GM10266 (cell line): ENCODE data around the gene SESN2.

ENCODE experiments used
- DNase-seq: peaks from one replicate; pipeline ENCODE4 v3.0.0; 2012; ENCODE audit errors: extremely low spot score
- TF ChIP-seq, protein P1 (sequence below): IDR thresholded peaks from 2 replicates; pipeline ENCODE4 v1.5.1; 2012; ENCODE audit warnings: mild to moderate bottlenecking, low read depth; ENCODE audit not compliant: control insufficient read depth, insufficient read depth; ENCODE audit errors: missing control alignments

Gene SESN2

DNA sequence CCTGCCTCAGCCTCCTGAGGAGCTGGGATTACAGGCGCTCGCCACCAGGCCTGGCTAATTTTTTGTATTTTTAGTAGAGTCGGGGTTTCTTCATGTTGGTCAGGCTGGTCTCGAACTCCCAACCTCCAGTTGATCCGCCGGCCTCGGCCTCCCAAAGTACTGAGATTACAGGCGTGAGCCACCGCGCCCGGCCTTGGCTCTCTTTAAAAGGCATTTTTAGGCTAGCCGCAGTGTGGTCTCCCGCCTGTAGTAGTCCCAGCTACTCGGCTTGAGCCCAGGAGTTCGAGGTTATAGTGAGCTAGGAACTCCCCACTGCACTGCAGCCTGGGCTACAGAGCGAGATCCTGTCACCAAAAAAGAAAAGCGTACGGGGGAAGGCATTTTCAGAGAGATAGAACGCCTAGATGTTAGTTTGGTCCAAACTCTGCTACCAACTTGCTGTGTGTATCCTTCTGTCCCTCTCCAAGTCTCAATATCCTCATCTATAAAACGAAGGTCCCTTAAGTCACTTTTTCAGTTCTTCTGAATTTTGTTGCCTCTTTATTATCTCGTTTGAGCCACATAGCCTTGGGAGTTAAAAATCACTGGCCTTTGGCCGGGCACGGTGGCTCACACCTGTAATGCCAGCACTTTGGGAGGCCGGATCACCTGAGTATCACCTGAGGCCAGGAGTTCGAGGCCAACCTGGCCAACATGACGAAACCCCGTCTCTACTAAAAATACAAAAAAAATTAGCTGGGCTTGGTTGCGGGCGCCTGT lies 70.3 kb downstream of the SESN2 start:
- TF ChIP-seq, protein P1, sequence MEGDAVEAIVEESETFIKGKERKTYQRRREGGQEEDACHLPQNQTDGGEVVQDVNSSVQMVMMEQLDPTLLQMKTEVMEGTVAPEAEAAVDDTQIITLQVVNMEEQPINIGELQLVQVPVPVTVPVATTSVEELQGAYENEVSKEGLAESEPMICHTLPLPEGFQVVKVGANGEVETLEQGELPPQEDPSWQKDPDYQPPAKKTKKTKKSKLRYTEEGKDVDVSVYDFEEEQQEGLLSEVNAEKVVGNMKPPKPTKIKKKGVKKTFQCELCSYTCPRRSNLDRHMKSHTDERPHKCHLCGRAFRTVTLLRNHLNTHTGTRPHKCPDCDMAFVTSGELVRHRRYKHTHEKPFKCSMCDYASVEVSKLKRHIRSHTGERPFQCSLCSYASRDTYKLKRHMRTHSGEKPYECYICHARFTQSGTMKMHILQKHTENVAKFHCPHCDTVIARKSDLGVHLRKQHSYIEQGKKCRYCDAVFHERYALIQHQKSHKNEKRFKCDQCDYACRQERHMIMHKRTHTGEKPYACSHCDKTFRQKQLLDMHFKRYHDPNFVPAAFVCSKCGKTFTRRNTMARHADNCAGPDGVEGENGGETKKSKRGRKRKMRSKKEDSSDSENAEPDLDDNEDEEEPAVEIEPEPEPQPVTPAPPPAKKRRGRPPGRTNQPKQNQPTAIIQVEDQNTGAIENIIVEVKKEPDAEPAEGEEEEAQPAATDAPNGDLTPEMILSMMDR, result no peak
- DNase-seq, result no peak
